ENCODE data around the gene TSHZ2. TPM values are rescaled to one million over a fixed set of nuclear protein-coding genes. Genes with fewer than 3 reads are reported as not detected.

Gene TSHZ2
- total and polyA plus RNA-seq, 4 donors = 0.93 to 8.8 (median 3.8) TPM

- Histone ChIP-seq H3K27me3 (ENCODE audit: control insufficient read depth in 3 of 3, insufficient read depth in 3 of 3, low read length in 2 of 3) (no peaks in the 10 kb centered on the region), H3K4me1 (ENCODE audit: control insufficient read depth in 5 of 5, insufficient read depth in 5 of 5, low read length in 5 of 5) (peaks cover 0 to 7% (median 0%) of the 10 kb centered on the region in 5 donors), H3K9me3 (ENCODE audit: control insufficient read depth in 4 of 4, insufficient read depth in 3 of 4, low read length in 3 of 4) (no peaks in the 10 kb centered on the region), H3K27ac (ENCODE audit: low read depth in 1 of 2, low read length in 1 of 2) (no peak overlapping the region), H3K4me3 (no peak overlapping the region), H3K9ac (ENCODE audit: insufficient read depth in 1 of 2, low read length in 2 of 2) (no peak overlapping the region), H3K36me3 (ENCODE audit: control insufficient read depth in 4 of 4, insufficient read depth in 4 of 4, low read length in 4 of 4) (no peaks in the 10 kb centered on the region)
- ATAC-seq (ENCODE audit: insufficient read depth, low FRiP score) (no peak), DNase-seq (peak in 2 of 3 donors; percentile 34 to 43)
- WGBS, 2 donors = 44 to 47% methylated on average over 8 of the region's 8 CpGs
- TF ChIP-seq CTCF (IDR thresholded peaks at IDR 0.05; ENCODE audit: control extremely low read depth, extremely low read depth) = no peak
Observed at GRCh38 chr20:52923123-52923937, 48.8 kb upstream of the TSHZ2 start.

- no peaks in the 10 kb centered on the region for H3K36me3 ChIP-seq (ENCODE audit: control insufficient read depth in 4 of 4, insufficient read depth in 4 of 4, low read length in 4 of 4)
- WGBS, 2 donors = 73 to 86% methylated on average over 9 of the region's 9 CpGs
- no peak overlapping the region for H3K9ac ChIP-seq (ENCODE audit: insufficient read depth in 1 of 2, low read length in 2 of 2)
- H3K4me3 ChIP-seq = no peak overlapping the region
- peaks cover 0 to 7% (median 0%) of the 10 kb centered on the region in 5 donors for H3K4me1 ChIP-seq (ENCODE audit: control insufficient read depth in 5 of 5, insufficient read depth in 5 of 5, low read length in 5 of 5)
- ATAC-seq (ENCODE audit: insufficient read depth, low FRiP score) (no peak), DNase-seq (no peak)
- no peaks in the 10 kb centered on the region for H3K27me3 ChIP-seq (ENCODE audit: control insufficient read depth in 3 of 3, insufficient read depth in 3 of 3, low read length in 2 of 3)
- no peak for TF ChIP-seq CTCF (IDR thresholded peaks at IDR 0.05; ENCODE audit: control extremely low read depth, extremely low read depth)
- no peak overlapping the region for H3K27ac ChIP-seq (ENCODE audit: low read depth in 1 of 2, low read length in 1 of 2)
- H3K9me3 ChIP-seq (ENCODE audit: control insufficient read depth in 4 of 4, insufficient read depth in 3 of 4, low read length in 3 of 4) = no peaks in the 10 kb centered on the region
Observed at GRCh38 chr20:52924411-52925271, 47.5 kb upstream of the TSHZ2 start.

- DNase-seq = no peak
- no peaks in the 10 kb centered on the region for H3K27me3 ChIP-seq (ENCODE audit: control insufficient read depth in 3 of 3, insufficient read depth in 3 of 3, low read length in 2 of 3)
- H3K36me3 ChIP-seq (ENCODE audit: control insufficient read depth in 4 of 4, insufficient read depth in 4 of 4, low read length in 4 of 4) = no peaks in the 10 kb centered on the region
- peaks cover 0 to 7% (median 0%) of the 10 kb centered on the region in 5 donors for H3K4me1 ChIP-seq (ENCODE audit: control insufficient read depth in 5 of 5, insufficient read depth in 5 of 5, low read length in 5 of 5)
- no peak for TF ChIP-seq CTCF (IDR thresholded peaks at IDR 0.05; ENCODE audit: control extremely low read depth, extremely low read depth)
- no peak overlapping the region for H3K9ac ChIP-seq (ENCODE audit: insufficient read depth in 1 of 2, low read length in 2 of 2)
- H3K27ac ChIP-seq (ENCODE audit: low read depth in 1 of 2, low read length in 1 of 2) = no peak overlapping the region
- ATAC-seq (ENCODE audit: insufficient read depth, low FRiP score) = no peak
- H3K9me3 ChIP-seq (ENCODE audit: control insufficient read depth in 4 of 4, insufficient read depth in 3 of 4, low read length in 3 of 4) = no peaks in the 10 kb centered on the region
- H3K4me3 ChIP-seq = no peak overlapping the region
- WGBS, 2 donors = 64 to 76% methylated on average over 1 of the region's 1 CpG
Observed at GRCh38 chr20:52926505-52926904, 45.7 kb upstream of the TSHZ2 start.
